Hepatocyte (in vitro differentiated cells): ENCODE data around the gene ACAD8. TPM values are rescaled to one million over a fixed set of nuclear protein-coding genes. Genes with fewer than 3 reads are reported as not detected.
A peak's percentile ranks its signal among the peaks of the same experiment; 100 is the strongest.

Source experiments
- DNase-seq: peaks from one replicate; pipeline ENCODE4 v3.0.0-alpha.2; 2016; ENCODE audit warnings: low spot score
- H2AFZ ChIP-seq: fragments of 200-600 bp; sonication (generic); 2 replicates; pipeline ENCODE4 v1.6.0; 2016; ENCODE audit warnings: antibody characterized with exemption, mild to moderate bottlenecking
- H3K27ac ChIP-seq: fragments of 200-600 bp; sonication (generic); 2 replicates; pipeline ENCODE4 v1.5.1; 2016; ENCODE audit warnings: mild to moderate bottlenecking
- H3K27me3 ChIP-seq: fragments of 200-600 bp; sonication (generic); 2 replicates; pipeline ENCODE4 v1.6.1; 2016
- H3K36me3 ChIP-seq: fragments of 200-600 bp; sonication (generic); replicated peaks from 2 replicates; pipeline ENCODE4 v1.5.1; 2016; ENCODE audit warnings: low read depth; ENCODE audit not compliant: insufficient read depth
- H3K4me1 ChIP-seq: fragments of 200-600 bp; sonication (generic); 2 replicates; pipeline ENCODE4 v1.5.1; 2016; ENCODE audit warnings: mild to moderate bottlenecking, moderate library complexity; ENCODE audit not compliant: insufficient read depth
- H3K4me2 ChIP-seq: fragments of 200-600 bp; sonication (generic); 2 replicates; pipeline ENCODE4 v1.6.0; 2016
- H3K4me3 ChIP-seq: fragments of 200-600 bp; sonication (generic); 2 replicates; pipeline ENCODE4 v1.5.1; 2016; ENCODE audit warnings: mild to moderate bottlenecking
- H3K79me2 ChIP-seq: fragments of 200-600 bp; sonication (generic); 2 replicates; pipeline ENCODE4 v1.6.0; 2017; ENCODE audit warnings: mild to moderate bottlenecking
- H3K9me2 ChIP-seq: fragments of 200-600 bp; sonication (generic); replicated peaks from 2 replicates; pipeline ENCODE4 v1.6.0; 2017; ENCODE audit warnings: mild to moderate bottlenecking; ENCODE audit not compliant: insufficient read depth
- H3K9me3 ChIP-seq: fragments of 200-600 bp; sonication (generic); 2 replicates; pipeline ENCODE4 v1.5.1; 2016; ENCODE audit warnings: low read depth, mild to moderate bottlenecking
- H4K20me1 ChIP-seq: fragments of 200-600 bp; sonication (generic); 2 replicates; pipeline ENCODE4 v1.6.0; 2016; ENCODE audit warnings: mild to moderate bottlenecking; ENCODE audit not compliant: insufficient read depth, poor library complexity, severe bottlenecking
- CTCF ChIP-seq: fragments of 200-600 bp; sonication (generic); IDR thresholded peaks from 2 replicates; pipeline ENCODE4 v1.5.1; 2016; ENCODE audit warnings: antibody characterized with exemption, mild to moderate bottlenecking; ENCODE audit not compliant: poor library complexity
- EZH2 ChIP-seq: fragments of 200-600 bp; sonication (generic); IDR thresholded peaks from 2 replicates; pipeline ENCODE4 v1.6.1; 2016; ENCODE audit warnings: antibody characterized with exemption, mild to moderate bottlenecking, borderline replicate concordance
- EZH2phosphoT487 ChIP-seq: fragments of 200-600 bp; sonication (generic); IDR thresholded peaks from one replicate; pipeline ENCODE4 v1.6.1; 2018; ENCODE audit warnings: antibody characterized with exemption, mild to moderate bottlenecking, low read depth, moderate library complexity; ENCODE audit not compliant: unreplicated experiment, severe bottlenecking
- WGBS: methylation state at CpG from one replicate; pipeline ENCODE4 v1.1.6; 2016; ENCODE audit warnings: low lambda C conversion rate; ENCODE audit errors: missing lambda C conversion rate; 5-methylcytosine and 5-hydroxymethylcytosine counted together
- polyA plus RNA-seq: library from polyadenylated mRNA; unstranded; fragments of >200 nt; fragmentation: Nextera tagmentation; extraction: Ambion mirVana; gene quantifications from 2 replicates; pipeline ENCODE4 v1.2.1, GENCODE V29; 2016
- total RNA-seq: library from RNA; depleted of rRNA; stranded (reverse); fragments of >200 nt; gene quantifications from 2 replicates; pipeline ENCODE4 v1.2.3, GENCODE V29; 2014

ACAD8 gene
- total and polyA plus RNA-seq, 2 experiments from 2014 or later: 18.9 to 19.6 TPM

- peak; percentile 29 for DNase-seq
- Histone ChIP-seq H2AFZ (no peak overlapping the region), H3K36me3 (no peaks in the 10 kb centered on the region)
Measured at GRCh38 chr11:134244593-134244992, 8.8 kb upstream of the ACAD8 start.

GRCh38 chr11:134245434-134245833 is 7.9 kb upstream of the ACAD8 start:
- H3K36me3 ChIP-seq: no peaks in the 10 kb centered on the region
- no peak overlapping the region for H2AFZ ChIP-seq
- H3K4me2 ChIP-seq: no peak overlapping the region
- 95% methylated on average over 14 of the region's 14 CpGs for WGBS
- H3K79me2 ChIP-seq: no peaks in the 10 kb centered on the region
- no peak overlapping the region for H3K4me3 ChIP-seq
- H4K20me1 ChIP-seq: no peaks in the 10 kb centered on the region
- no peaks in the 10 kb centered on the region for H3K4me1 ChIP-seq
- H3K9me3 ChIP-seq: no peaks in the 10 kb centered on the region
- no peaks in the 10 kb centered on the region for H3K27me3 ChIP-seq
- H3K27ac ChIP-seq: no peak overlapping the region
- no peaks in the 10 kb centered on the region for H3K9me2 ChIP-seq
- DNase-seq: no peak
- TF ChIP-seq EZH2phosphoT487 (no peak), CTCF (no peak), EZH2 (no peak)

More at GRCh38 chr11:134244593-134244992, 8.8 kb upstream of the ACAD8 start:
- Histone ChIP-seq H3K4me3 (no peak overlapping the region), H3K27me3 (no peaks in the 10 kb centered on the region), H3K9me2 (no peaks in the 10 kb centered on the region), H3K9me3 (no peaks in the 10 kb centered on the region), H3K27ac (no peak overlapping the region), H3K79me2 (no peaks in the 10 kb centered on the region), H3K4me2 (no peak overlapping the region), H4K20me1 (no peaks in the 10 kb centered on the region), H3K4me1 (no peaks in the 10 kb centered on the region)
- WGBS: 74% methylated on average over 7 of the region's 7 CpGs
- TF ChIP-seq CTCF: peak; percentile 36
- no peak for TF ChIP-seq EZH2
- TF ChIP-seq EZH2phosphoT487: no peak

- H3K36me3 ChIP-seq: no peaks in the 10 kb centered on the region
- no peak overlapping the region for H3K27ac ChIP-seq
- no peak for DNase-seq
- H3K4me3 ChIP-seq: no peak overlapping the region
- no peaks in the 10 kb centered on the region for H3K27me3 ChIP-seq
- peaks cover under 1% of the 10 kb centered on the region for H3K79me2 ChIP-seq
- no peak overlapping the region for H3K4me2 ChIP-seq
- no peaks in the 10 kb centered on the region for H3K4me1 ChIP-seq
- 98% methylated on average over 11 of the region's 11 CpGs for WGBS
- no peak for TF ChIP-seq EZH2
- H3K9me2 ChIP-seq: no peaks in the 10 kb centered on the region
- no peak overlapping the region for H2AFZ ChIP-seq
- H4K20me1 ChIP-seq: no peaks in the 10 kb centered on the region
- H3K9me3 ChIP-seq: no peaks in the 10 kb centered on the region
Measured at GRCh38 chr11:134246100-134246499, 7.3 kb upstream of the ACAD8 start.

GRCh38 chr11:134246678-134247077 is 6.7 kb upstream of the ACAD8 start:
- Histone ChIP-seq H3K27me3 (no peaks in the 10 kb centered on the region), H3K9me3 (no peaks in the 10 kb centered on the region), H3K4me2 (no peak overlapping the region), H3K79me2 (peaks cover 6% of the 10 kb centered on the region), H3K4me3 (no peak overlapping the region), H3K27ac (no peak overlapping the region), H2AFZ (no peak overlapping the region), H3K4me1 (no peaks in the 10 kb centered on the region), H4K20me1 (no peaks in the 10 kb centered on the region), H3K36me3 (no peaks in the 10 kb centered on the region), H3K9me2 (no peaks in the 10 kb centered on the region)
- TF ChIP-seq CTCF: no peak
- WGBS: 95% methylated on average over 4 of the region's 4 CpGs
- no peak for DNase-seq
